ENCODE data around the gene PBX2. TPM values are rescaled to one million over a fixed set of nuclear protein-coding genes. Genes with fewer than 3 reads are reported as not detected.

PBX2 gene
- 43.5 and 53.6 TPM in 2 replicates for total RNA-seq

GRCh38 chr6:32190054-32190851 is at the start of gene PBX2:
Gene PBX2 (minus strand): TSS chr6:32190202. CDS start chr6:32189915, 287 bp downstream.

GRCh38 chr6:32223258-32224235 is 33.5 kb upstream of the PBX2 start, which contains the start of gene NOTCH4:
Gene NOTCH4 (minus strand): TSS chr6:32224067. CDS start chr6:32223928, 139 bp downstream.

GRCh38 chr6:32192608-32193039 is 2.6 kb upstream of the PBX2 start, which contains the start of gene GPSM3:
Gene GPSM3 (minus strand): TSS chr6:32192643. CDS start chr6:32192513, 130 bp downstream.

GRCh38 chr6:32184084-32184640 is 5.8 kb downstream of the PBX2 start, which contains the start of gene AGER:
Gene AGER (minus strand): TSS chr6:32184253. CDS start chr6:32184222, 31 bp downstream.

GRCh38 chr6:32177788-32178546 is 12.0 kb downstream of the PBX2 start, which contains the start of gene RNF5:
Gene RNF5 (plus strand): TSS chr6:32178405. CDS start chr6:32178512, 107 bp downstream.

GRCh38 chr6:32175711-32176475 is 14.1 kb downstream of the PBX2 start, which contains the start of gene AGPAT1:
Gene AGPAT1 (minus strand): TSS chr6:32176084. CDS start chr6:32171496, 4,588 bp downstream.

GRCh38 chr6:32164295-32164694 is 25.7 kb downstream of the PBX2 start, which contains the start of gene EGFL8:
Gene EGFL8 (plus strand): TSS chr6:32164595. CDS start chr6:32166166, 1,571 bp downstream.

GRCh38 chr6:32153564-32154513 is 36.2 kb downstream of the PBX2 start, which contains the start of gene PPT2:
Gene PPT2 (plus strand): TSS chr6:32154141. CDS start chr6:32154595, 454 bp downstream.

GRCh38 chr6:32151863-32152768 is 37.9 kb downstream of the PBX2 start, which contains the start of gene PRRT1:
Gene PRRT1 (minus strand): TSS chr6:32151939. CDS start chr6:32151827, 112 bp downstream.

Small RNA genes within 50 kb of the gene (small RNA-seq; reads per million reads assigned to genes)
- gene AL662884.1 (not detected), gene MIR6833 (not detected)

Other genes starting within 250 kb of the PBX2 start
- gene CFB, start 244.1 kb downstream of the PBX2 start, total RNA-seq: 0.98 and 1.2 TPM in 2 replicates
- gene NELFE, start 231.2 kb downstream of the PBX2 start, total RNA-seq: 94.7 and 131 TPM in 2 replicates
- gene SKIC2, start 231.0 kb downstream of the PBX2 start, total RNA-seq: 49.4 and 58.1 TPM in 2 replicates
- 13.1 and 15.2 TPM in 2 replicates for gene DXO, start 218.1 kb downstream of the PBX2 start, total RNA-seq
- 0.96 and 3.3 TPM in 2 replicates for gene C4A, start 208.1 kb downstream of the PBX2 start, total RNA-seq
- 0.33 and 0.76 TPM in 2 replicates for gene C4B, start 175.4 kb downstream of the PBX2 start, total RNA-seq
- gene CYP21A2, start 151.8 kb downstream of the PBX2 start, total RNA-seq: under 0.01 TPM in 1 of 2 replicates, not detected in the other
- 2.1 and 4.2 TPM in 2 replicates for gene TNXB, start 80.9 kb downstream of the PBX2 start, total RNA-seq
- 34.9 and 37.0 TPM in 2 replicates for gene ATF6B, start 62.0 kb downstream of the PBX2 start, total RNA-seq
- gene FKBPL, start 59.9 kb downstream of the PBX2 start, total RNA-seq: 7.4 and 9.5 TPM in 2 replicates
- not detected in 2 replicates for gene PRRT1, start 38.3 kb downstream of the PBX2 start, total RNA-seq
- 13.5 and 81.7 TPM in 2 replicates for gene PPT2, start 36.1 kb downstream of the PBX2 start, total RNA-seq
- 0.96 and 3.6 TPM in 2 replicates for gene EGFL8, start 25.6 kb downstream of the PBX2 start, total RNA-seq
- gene AGPAT1, start 14.1 kb downstream of the PBX2 start, total RNA-seq: 20.0 and 32.3 TPM in 2 replicates
- 44.0 and 52.3 TPM in 2 replicates for gene RNF5, start 11.8 kb downstream of the PBX2 start, total RNA-seq
- gene AGER, start 5.9 kb downstream of the PBX2 start, total RNA-seq: 0.48 TPM in 1 of 2 replicates, not detected in the other
- 9.8 and 18.0 TPM in 2 replicates for gene GPSM3, start 2.4 kb upstream of the PBX2 start, total RNA-seq
- 53.6 and 68.6 TPM in 2 replicates for gene NOTCH4, start 33.9 kb upstream of the PBX2 start, total RNA-seq
- gene TSBP1, start 181.7 kb upstream of the PBX2 start, total RNA-seq: not detected in 2 replicates
- not detected in 2 replicates for gene BTNL2, start 217.0 kb upstream of the PBX2 start, total RNA-seq
- gene HLA-DRA, start 249.7 kb upstream of the PBX2 start, total RNA-seq: not detected in 2 replicates